ENCODE measurements around the gene ZNF124. TPM values are rescaled to one million over a fixed set of nuclear protein-coding genes. Genes with fewer than 3 reads are reported as not detected.
A peak's percentile ranks its signal among the peaks of the same experiment; 100 is the strongest.
"Not testable (repeated sequence)": the region's sequence is repeated elsewhere in the genome, so short reads cannot be mapped to it uniquely, and the experiment has no call there.

Gene ZNF124
- total RNA-seq, 1 experiment from 2014 or later: 22.2 TPM

GRCh38 chr1:247146671-247147070 lies 25.1 kb downstream of the ZNF124 start:
- DNase-seq (no peak), ATAC-seq (no peak)
- Histone ChIP-seq H3K4me1 (ENCODE audit: insufficient read depth, low read length) (no peaks in the 10 kb centered on the region), H3K9me3 (ENCODE audit: low read length) (peaks cover 27% of the 10 kb centered on the region), H3K4me3 (ENCODE audit: low read length) (no peak overlapping the region), H3K27ac (ENCODE audit: low read length) (no peak overlapping the region), H3F3A (ENCODE audit: low read length, unreplicated experiment) (no peaks in the 10 kb centered on the region), H3K79me2 (ENCODE audit: low read length) (peaks cover 12% of the 10 kb centered on the region; the same call in 1 of the 2 replicates), H3K9ac (ENCODE audit: low read length) (no peak overlapping the region), H2AFZ (ENCODE audit: low read length) (no peak overlapping the region), H4K20me1 (ENCODE audit: low read length) (no peaks in the 10 kb centered on the region), H3K9me2 (replicated peaks; ENCODE audit: low read length) (no peaks in the 10 kb centered on the region), H3K36me3 (ENCODE audit: low read depth, low read length) (peaks cover 87% of the 10 kb centered on the region), H3K4me2 (ENCODE audit: low read length) (no peak overlapping the region), H3K27me3 (ENCODE audit: low read length) (no peaks in the 10 kb centered on the region)
- TF ChIP-seq EZH2 (IDR thresholded peaks at IDR 0.05; ENCODE audit: low read length, unreplicated experiment): no peak
- TF ChIP-seq CTCF (conservative IDR thresholded peaks at IDR 0.05; ENCODE audit: low read depth, low read length): peak; percentile 62
- TF ChIP-seq EZH2phosphoT487 (IDR thresholded peaks at IDR 0.05; ENCODE audit: borderline replicate concordance, low read length): no peak
- ChIA-PET CTCF (no interaction called here), POLR2A (ENCODE audit: unreplicated experiment) (interaction anchor here (0.6 kb wide), 1 partner anchor 48 kb away, joined by 3 read pairs; no protein-coding TSS in a partner anchor)
- intact Hi-C loops (cut with micrococcal nuclease): no loop called here
- no TSS peak for BruUV-seq (replicated peaks)

GRCh38 chr1:247145279-247145678 lies 26.5 kb downstream of the ZNF124 start:
- DNase-seq (no peak), ATAC-seq (no peak)
- Histone ChIP-seq H3K9ac (ENCODE audit: low read length) (no peak overlapping the region), H3F3A (ENCODE audit: low read length, unreplicated experiment) (no peaks in the 10 kb centered on the region), H3K27ac (ENCODE audit: low read length) (no peak overlapping the region), H3K4me2 (ENCODE audit: low read length) (no peak overlapping the region), H4K20me1 (ENCODE audit: low read length) (no peaks in the 10 kb centered on the region), H3K4me3 (ENCODE audit: low read length) (no peak overlapping the region), H3K36me3 (ENCODE audit: low read depth, low read length) (peaks cover 90% of the 10 kb centered on the region), H3K4me1 (ENCODE audit: insufficient read depth, low read length) (no peaks in the 10 kb centered on the region), H3K79me2 (ENCODE audit: low read length) (peaks cover 26% of the 10 kb centered on the region), H3K9me2 (replicated peaks; ENCODE audit: low read length) (no peaks in the 10 kb centered on the region), H2AFZ (ENCODE audit: low read length) (no peak overlapping the region), H3K9me3 (ENCODE audit: low read length) (peaks cover 30% of the 10 kb centered on the region), H3K27me3 (ENCODE audit: low read length) (no peaks in the 10 kb centered on the region)
- TF ChIP-seq EZH2phosphoT487 (IDR thresholded peaks at IDR 0.05; ENCODE audit: borderline replicate concordance, low read length) (no peak), EZH2 (IDR thresholded peaks at IDR 0.05; ENCODE audit: low read length, unreplicated experiment) (no peak), CTCF (conservative IDR thresholded peaks at IDR 0.05; ENCODE audit: low read depth, low read length) (no peak)
- ChIA-PET CTCF (no interaction called here), POLR2A (ENCODE audit: unreplicated experiment) (no interaction called here)
- no TSS peak for BruUV-seq (replicated peaks)
- intact Hi-C loops (cut with micrococcal nuclease): no loop called here

GRCh38 chr1:247139557-247139956 lies 32.3 kb downstream of the ZNF124 start:
- not testable (repeated sequence) for BruUV-seq (replicated peaks)

More at GRCh38 chr1:247139557-247139956, 32.3 kb downstream of the ZNF124 start:
- CTCF ChIA-PET; H3F3A ChIP-seq (ENCODE audit: low read length, unreplicated experiment); POLR2A ChIA-PET (ENCODE audit: unreplicated experiment); intact Hi-C loops (cut with micrococcal nuclease); H3K4me2 ChIP-seq (ENCODE audit: low read length); H3K9ac ChIP-seq (ENCODE audit: low read length); H3K27me3 ChIP-seq (ENCODE audit: low read length); ATAC-seq; H4K20me1 ChIP-seq (ENCODE audit: low read length); H2AFZ ChIP-seq (ENCODE audit: low read length); H3K4me3 ChIP-seq (ENCODE audit: low read length); DNase-seq; H3K9me2 ChIP-seq (replicated peaks; ENCODE audit: low read length); H3K4me1 ChIP-seq (ENCODE audit: insufficient read depth, low read length); H3K27ac ChIP-seq (ENCODE audit: low read length): not testable (repeated sequence)
- H3K36me3 ChIP-seq (ENCODE audit: low read depth, low read length): peaks cover 57% of the 10 kb centered on the region
- H3K79me2 ChIP-seq (ENCODE audit: low read length): peaks cover 33% of the 10 kb centered on the region
- H3K9me3 ChIP-seq (ENCODE audit: low read length): peaks cover 24% of the 10 kb centered on the region

All from PC-3 (cell line).